Osteocyte (in vitro differentiated cells): ENCODE data around the gene AP2A1. TPM values are rescaled to one million over a fixed set of nuclear protein-coding genes. Genes with fewer than 3 reads are reported as not detected.

Experiments used
- DNase-seq: peaks from one replicate; pipeline ENCODE4 v3.0.0; 2021; ENCODE audit warnings: mixed read lengths; ENCODE audit not compliant: unreplicated experiment; ENCODE audit errors: extremely low spot score
- H3K27ac Mint-ChIP-seq: one replicate; pipeline ENCODE4 v1.8.0; 2021; ENCODE audit warnings: mild to moderate bottlenecking, mixed read lengths; ENCODE audit not compliant: unreplicated experiment
- H3K27me3 Mint-ChIP-seq: one replicate; pipeline ENCODE4 v1.8.0; 2021; ENCODE audit warnings: mixed read lengths; ENCODE audit not compliant: unreplicated experiment
- H3K36me3 Mint-ChIP-seq: one replicate; pipeline ENCODE4 v1.8.0; 2021; ENCODE audit warnings: mixed read lengths; ENCODE audit not compliant: unreplicated experiment
- H3K4me1 Mint-ChIP-seq: one replicate; pipeline ENCODE4 v1.8.0; 2021; ENCODE audit warnings: mixed read lengths; ENCODE audit not compliant: unreplicated experiment
- H3K4me3 Mint-ChIP-seq: one replicate; pipeline ENCODE4 v1.8.0; 2021; ENCODE audit warnings: mild to moderate bottlenecking, moderate library complexity, mixed read lengths; ENCODE audit not compliant: unreplicated experiment
- H3K9me3 Mint-ChIP-seq: one replicate; pipeline ENCODE4 v1.8.0; 2021; ENCODE audit warnings: mixed read lengths; ENCODE audit not compliant: unreplicated experiment
- microRNA-seq: library from miRNA; unstranded; fragments of <30 nt; microRNA quantifications from one replicate; pipeline ENCODE4 v1.1.0, GENCODE V29; 2020; ENCODE audit not compliant: unreplicated experiment
- total RNA-seq: library from RNA; stranded (reverse); gene quantifications from 2 replicates; pipeline ENCODE4 v1.2.1, GENCODE V29; 2021
- TF ChIP-seq, protein P1 (sequence below): fragments of 200-600 bp; sonication (generic); IDR thresholded peaks from 2 replicates; pipeline ENCODE4 v1.5.0; 2021; ENCODE audit warnings: antibody characterized with exemption, mild to moderate bottlenecking, moderate library complexity

Gene AP2A1
- total RNA-seq, 1 donor from 2014 or later, result 133 TPM

DNA sequence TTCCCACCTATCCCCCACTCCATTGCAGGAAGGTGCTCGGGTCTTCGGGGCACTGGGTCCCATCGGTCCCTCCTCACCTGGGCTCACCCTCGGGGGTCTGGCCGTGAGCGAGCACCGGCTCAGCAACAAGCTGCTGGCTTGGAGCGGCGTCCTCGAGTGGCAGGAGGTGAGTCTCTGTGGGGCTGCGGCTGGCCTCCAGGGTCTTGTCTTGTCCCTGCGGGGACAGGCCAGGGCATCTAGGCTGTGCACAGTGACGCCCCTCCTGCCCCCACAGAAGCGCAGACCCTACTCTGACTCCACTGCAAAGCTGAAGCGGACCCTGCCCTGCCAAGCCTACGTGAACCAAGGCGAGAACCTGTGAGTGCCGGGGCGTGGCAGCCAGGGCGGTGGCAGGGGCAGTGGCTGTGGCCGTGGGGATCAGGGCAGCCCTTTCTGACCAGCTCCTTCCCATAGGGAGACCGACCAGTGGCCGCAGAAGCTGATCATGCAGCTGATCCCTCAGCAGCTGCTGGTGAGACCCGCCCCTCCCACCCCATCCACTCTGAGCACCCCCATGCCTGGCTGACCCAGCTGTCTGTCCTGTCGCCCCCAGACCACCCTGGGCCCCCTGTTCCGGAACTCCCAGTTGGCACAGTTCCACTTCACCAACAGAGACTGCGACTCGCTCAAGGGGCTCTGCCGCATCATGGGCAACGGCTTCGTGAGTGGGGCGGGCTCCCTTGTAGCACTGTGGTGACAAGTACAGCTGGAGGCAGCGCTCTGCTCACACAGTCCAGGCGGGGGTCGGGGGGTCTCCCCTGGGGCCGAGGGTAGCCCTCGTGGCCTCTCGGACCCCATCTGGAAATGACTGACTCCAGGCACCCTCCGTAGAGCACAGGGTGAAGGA is 87.8 kb downstream of the AP2A1 start:
- Mint-ChIP-seq H3K4me1 (peaks cover 32% of the 10 kb centered on the region), H3K4me3 (no peak overlapping the region), H3K27me3 (no peaks in the 10 kb centered on the region), H3K9me3 (no peaks in the 10 kb centered on the region), H3K27ac (no peak overlapping the region), H3K36me3 (peaks cover 19% of the 10 kb centered on the region)
- no peak for DNase-seq
- TF ChIP-seq, protein P1, sequence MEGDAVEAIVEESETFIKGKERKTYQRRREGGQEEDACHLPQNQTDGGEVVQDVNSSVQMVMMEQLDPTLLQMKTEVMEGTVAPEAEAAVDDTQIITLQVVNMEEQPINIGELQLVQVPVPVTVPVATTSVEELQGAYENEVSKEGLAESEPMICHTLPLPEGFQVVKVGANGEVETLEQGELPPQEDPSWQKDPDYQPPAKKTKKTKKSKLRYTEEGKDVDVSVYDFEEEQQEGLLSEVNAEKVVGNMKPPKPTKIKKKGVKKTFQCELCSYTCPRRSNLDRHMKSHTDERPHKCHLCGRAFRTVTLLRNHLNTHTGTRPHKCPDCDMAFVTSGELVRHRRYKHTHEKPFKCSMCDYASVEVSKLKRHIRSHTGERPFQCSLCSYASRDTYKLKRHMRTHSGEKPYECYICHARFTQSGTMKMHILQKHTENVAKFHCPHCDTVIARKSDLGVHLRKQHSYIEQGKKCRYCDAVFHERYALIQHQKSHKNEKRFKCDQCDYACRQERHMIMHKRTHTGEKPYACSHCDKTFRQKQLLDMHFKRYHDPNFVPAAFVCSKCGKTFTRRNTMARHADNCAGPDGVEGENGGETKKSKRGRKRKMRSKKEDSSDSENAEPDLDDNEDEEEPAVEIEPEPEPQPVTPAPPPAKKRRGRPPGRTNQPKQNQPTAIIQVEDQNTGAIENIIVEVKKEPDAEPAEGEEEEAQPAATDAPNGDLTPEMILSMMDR, result no peak

DNA sequence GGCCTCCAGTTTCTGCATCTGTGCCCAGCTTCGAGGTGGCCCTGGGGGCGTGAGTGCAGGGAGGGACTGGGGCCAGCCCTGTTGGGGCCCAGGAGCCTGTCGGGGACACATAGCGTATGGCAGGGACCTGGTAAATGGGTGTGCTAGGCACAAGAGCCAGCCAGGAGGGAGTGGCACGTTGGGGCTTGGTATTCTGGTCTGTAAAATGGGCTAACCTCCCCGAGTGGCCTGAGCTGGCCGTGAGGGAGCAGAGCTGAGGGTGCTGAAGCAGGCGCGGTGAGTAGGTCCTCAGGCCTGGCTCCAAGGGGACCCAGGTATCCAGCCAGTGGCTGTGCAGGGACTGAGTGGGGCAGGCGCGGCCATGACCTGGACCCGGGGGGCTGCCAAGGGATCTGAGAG is 88.5 kb downstream of the AP2A1 start:
- H3K27me3 Mint-ChIP-seq, result no peaks in the 10 kb centered on the region
- H3K9me3 Mint-ChIP-seq, result no peaks in the 10 kb centered on the region
- peaks cover 14% of the 10 kb centered on the region for H3K36me3 Mint-ChIP-seq
- no peak for DNase-seq
- TF ChIP-seq, protein P1, result no peak
- H3K27ac Mint-ChIP-seq, result no peak overlapping the region
- peaks cover 26% of the 10 kb centered on the region for H3K4me1 Mint-ChIP-seq
- no peak overlapping the region for H3K4me3 Mint-ChIP-seq

DNA sequence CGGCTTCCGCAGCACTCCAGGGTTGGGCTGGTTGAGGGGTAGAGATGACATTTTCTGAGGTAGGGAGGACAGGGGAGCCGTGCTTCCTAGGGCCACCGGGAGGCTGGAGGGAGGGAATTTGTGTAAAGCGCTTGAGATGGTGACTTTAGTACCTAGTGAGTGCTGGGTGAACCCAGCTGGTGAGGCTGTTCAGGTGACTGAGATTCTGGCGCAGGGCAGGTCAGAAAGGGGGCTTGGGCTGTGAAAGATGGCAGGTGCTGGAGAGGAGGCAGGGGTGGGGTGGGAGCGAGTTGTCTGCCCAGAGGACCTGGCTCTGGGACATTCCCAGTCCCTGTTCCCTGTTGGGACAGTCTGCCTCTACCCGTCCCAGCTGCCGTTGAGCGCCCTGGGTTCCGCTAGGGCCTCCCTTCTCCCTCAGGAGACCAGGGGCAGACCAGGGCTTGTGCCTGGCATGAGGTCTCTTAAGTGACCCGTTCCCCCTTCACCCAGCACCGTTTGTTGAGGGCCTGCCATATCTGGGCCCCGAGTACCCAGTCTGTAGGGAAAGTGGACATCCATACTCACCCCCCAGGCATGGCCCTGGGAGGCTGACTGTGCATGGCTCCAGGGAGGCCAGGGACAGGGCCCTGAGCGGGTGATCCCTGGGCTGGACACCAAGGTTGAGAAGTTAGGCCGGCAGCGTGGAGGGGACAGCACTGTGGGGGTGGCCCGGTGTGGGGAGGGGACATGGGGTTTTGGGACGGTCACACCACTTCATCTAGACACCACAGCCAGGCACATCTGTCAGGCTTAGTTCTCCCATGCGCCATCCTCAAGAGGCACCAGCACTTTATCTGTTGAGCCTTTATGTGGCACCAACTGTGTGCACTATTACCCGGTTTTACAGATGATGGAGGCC is 89.1 kb downstream of the AP2A1 start:
- no peak overlapping the region for H3K4me3 Mint-ChIP-seq
- H3K9me3 Mint-ChIP-seq, result no peaks in the 10 kb centered on the region
- TF ChIP-seq, protein P1, result no peak
- H3K36me3 Mint-ChIP-seq, result peaks cover 19% of the 10 kb centered on the region
- no peak overlapping the region for H3K27ac Mint-ChIP-seq
- H3K27me3 Mint-ChIP-seq, result no peaks in the 10 kb centered on the region
- no peak for DNase-seq
- H3K4me1 Mint-ChIP-seq, result peaks cover 25% of the 10 kb centered on the region

DNA sequence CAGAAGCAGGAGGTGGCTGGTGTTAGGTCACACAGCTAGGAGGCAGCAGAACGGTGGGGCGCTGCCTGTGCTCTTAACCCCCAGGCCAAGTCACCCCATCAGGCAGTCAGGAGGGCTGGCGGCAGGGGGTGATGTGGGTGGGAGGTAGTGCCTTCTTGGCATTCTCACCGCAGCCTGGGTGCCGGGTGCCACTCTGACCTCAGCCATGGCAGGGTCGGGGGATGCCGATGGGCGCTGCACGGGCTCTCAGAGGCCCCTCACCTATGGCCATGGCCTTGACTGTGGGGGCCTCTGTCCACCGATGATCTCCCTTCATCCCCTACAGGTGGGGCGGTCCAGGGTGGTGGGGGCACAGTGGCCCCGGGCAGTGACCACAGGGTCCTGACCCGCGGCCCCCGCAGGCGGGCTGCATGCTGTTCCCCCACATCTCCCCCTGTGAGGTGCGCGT is 89.8 kb downstream of the AP2A1 start:
- H3K27ac Mint-ChIP-seq, result no peak overlapping the region
- no peaks in the 10 kb centered on the region for H3K9me3 Mint-ChIP-seq
- H3K36me3 Mint-ChIP-seq, result peaks cover 21% of the 10 kb centered on the region
- no peaks in the 10 kb centered on the region for H3K27me3 Mint-ChIP-seq
- TF ChIP-seq, protein P1, result no peak
- no peak for DNase-seq
- peaks cover 29% of the 10 kb centered on the region for H3K4me1 Mint-ChIP-seq
- H3K4me3 Mint-ChIP-seq, result no peak overlapping the region

Small RNA genes lying within 50 kb of the gene (microRNA-seq; reads per million reads assigned to microRNA genes)
- 6.0 reads per million, percentile 5 among the genes with 10 or more reads in this experiment for gene MIR4749
- gene MIR6799, result not detected
- gene MIR6800, result not detected

Other genes starting within 250 kb of the AP2A1 start
- 81.3 and 85.0 TPM in 2 replicates for gene RCN3, start 239.0 kb upstream of the AP2A1 start, total RNA-seq
- 58.7 and 66.2 TPM in 2 replicates for gene NOSIP, start 186.4 kb upstream of the AP2A1 start, total RNA-seq
- gene PRRG2, start 185.7 kb upstream of the AP2A1 start, total RNA-seq, result 0.32 and 0.52 TPM in 2 replicates
- 31.6 and 32.9 TPM in 2 replicates for gene PRR12, start 175.8 kb upstream of the AP2A1 start, total RNA-seq
- 67.4 and 67.7 TPM in 2 replicates for gene RRAS, start 126.9 kb upstream of the AP2A1 start, total RNA-seq
- gene SCAF1, start 124.8 kb upstream of the AP2A1 start, total RNA-seq, result 74.9 and 81.9 TPM in 2 replicates
- 80.9 and 88.9 TPM in 2 replicates for gene IRF3, start 101.1 kb upstream of the AP2A1 start, total RNA-seq
- gene BCL2L12, start 101.1 kb upstream of the AP2A1 start, total RNA-seq, result 23.6 and 29.3 TPM in 2 replicates
- 121 and 126 TPM in 2 replicates for gene PRMT1, start 89.7 kb upstream of the AP2A1 start, total RNA-seq
- 0.73 and 1.5 TPM in 2 replicates for gene ADM5, start 77.4 kb upstream of the AP2A1 start, total RNA-seq
- gene CPT1C, start 75.9 kb upstream of the AP2A1 start, total RNA-seq, result 44.2 and 48.8 TPM in 2 replicates
- not detected in 2 replicates for gene TSKS, start 3.7 kb upstream of the AP2A1 start, total RNA-seq
- 19.9 and 24.4 TPM in 2 replicates for gene FUZ, start 46.3 kb downstream of the AP2A1 start, total RNA-seq
- 56.1 and 58.1 TPM in 2 replicates for gene MED25, start 51.3 kb downstream of the AP2A1 start, total RNA-seq
- 266 and 295 TPM in 2 replicates for gene PTOV1, start 84.2 kb downstream of the AP2A1 start, total RNA-seq
- gene PNKP, start 100.6 kb downstream of the AP2A1 start, total RNA-seq, result 68.3 and 76.4 TPM in 2 replicates
- 59.7 and 61.2 TPM in 2 replicates for gene AKT1S1, start 110.4 kb downstream of the AP2A1 start, total RNA-seq
- 69.2 and 71.9 TPM in 2 replicates for gene TBC1D17, start 110.7 kb downstream of the AP2A1 start, total RNA-seq
- gene IL4I1, start 129.9 kb downstream of the AP2A1 start, total RNA-seq, result 0.55 TPM in 1 of 2 replicates, not detected in the other
- gene ATF5, start 162.2 kb downstream of the AP2A1 start, total RNA-seq, result 20.1 and 22.0 TPM in 2 replicates
- gene NUP62, start 162.5 kb downstream of the AP2A1 start, total RNA-seq, result 57.7 and 65.1 TPM in 2 replicates
- not detected in 2 replicates for gene SIGLEC11, start 194.2 kb downstream of the AP2A1 start, total RNA-seq